Astrocyte (in vitro differentiated cells and primary cell): ENCODE results near the gene MLXIPL.

Experiments used
- EZH2 ChIP-seq: IDR thresholded peaks from 2 replicates; pipeline ENCODE4 v1.6.1; 2012; ENCODE audit warnings: mild to moderate bottlenecking, low read length, inconsistent platforms; ENCODE audit not compliant: insufficient read depth
- TF ChIP-seq, protein P1 (sequence below): IDR thresholded peaks from 2 replicates; pipeline ENCODE4 v1.5.1; 2011; ENCODE audit warnings: low read depth, mild to moderate bottlenecking, inconsistent platforms, low read length, moderate library complexity; ENCODE audit not compliant: insufficient read depth

DNA sequence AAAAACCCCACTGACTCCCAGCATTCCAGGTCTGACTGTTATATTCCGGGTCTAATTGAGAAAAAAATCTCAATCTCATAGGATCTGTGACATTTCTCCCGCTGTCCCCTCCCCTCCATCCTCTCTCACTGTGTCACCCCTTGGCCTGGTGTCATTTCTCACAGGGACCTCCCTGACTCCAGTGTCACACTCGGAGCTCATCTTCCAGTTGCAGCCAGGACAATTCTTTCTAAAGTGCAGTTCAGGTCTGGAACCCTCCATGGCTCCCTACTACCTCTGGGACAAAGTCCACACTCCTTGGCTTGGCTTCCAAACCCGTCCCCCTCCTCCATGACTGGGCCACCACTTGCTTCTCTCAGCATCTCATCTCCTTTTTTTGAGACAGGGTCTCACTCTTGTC, 14.2 kb downstream of the MLXIPL start:
- TF ChIP-seq, protein P1, sequence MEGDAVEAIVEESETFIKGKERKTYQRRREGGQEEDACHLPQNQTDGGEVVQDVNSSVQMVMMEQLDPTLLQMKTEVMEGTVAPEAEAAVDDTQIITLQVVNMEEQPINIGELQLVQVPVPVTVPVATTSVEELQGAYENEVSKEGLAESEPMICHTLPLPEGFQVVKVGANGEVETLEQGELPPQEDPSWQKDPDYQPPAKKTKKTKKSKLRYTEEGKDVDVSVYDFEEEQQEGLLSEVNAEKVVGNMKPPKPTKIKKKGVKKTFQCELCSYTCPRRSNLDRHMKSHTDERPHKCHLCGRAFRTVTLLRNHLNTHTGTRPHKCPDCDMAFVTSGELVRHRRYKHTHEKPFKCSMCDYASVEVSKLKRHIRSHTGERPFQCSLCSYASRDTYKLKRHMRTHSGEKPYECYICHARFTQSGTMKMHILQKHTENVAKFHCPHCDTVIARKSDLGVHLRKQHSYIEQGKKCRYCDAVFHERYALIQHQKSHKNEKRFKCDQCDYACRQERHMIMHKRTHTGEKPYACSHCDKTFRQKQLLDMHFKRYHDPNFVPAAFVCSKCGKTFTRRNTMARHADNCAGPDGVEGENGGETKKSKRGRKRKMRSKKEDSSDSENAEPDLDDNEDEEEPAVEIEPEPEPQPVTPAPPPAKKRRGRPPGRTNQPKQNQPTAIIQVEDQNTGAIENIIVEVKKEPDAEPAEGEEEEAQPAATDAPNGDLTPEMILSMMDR = no peak
- no peak for TF ChIP-seq EZH2
